Fibroblast of lung (primary cell): ENCODE results near the gene ING1. TPM values are rescaled to one million over a fixed set of nuclear protein-coding genes. Genes with fewer than 3 reads are reported as not detected.

Experiments
- DNase-seq, 2 donors: peaks; one replicate each; pipeline versions ENCODE4 v3.0.0 to v3.0.0-alpha.2; 2010; ENCODE audit warnings: low read depth in 2 of 2
- H2AFZ ChIP-seq: 2 replicates; pipeline ENCODE4 v1.5.1; 2012; ENCODE audit warnings: low read length, control low read depth, inconsistent platforms
- H3K27ac ChIP-seq: 2 replicates; pipeline ENCODE4 v1.5.1; 2011; ENCODE audit warnings: low read length, control low read depth; ENCODE audit not compliant: insufficient read depth
- H3K27me3 ChIP-seq: 2 replicates; pipeline ENCODE4 v1.5.1; 2011; ENCODE audit warnings: mild to moderate bottlenecking, low read length; ENCODE audit not compliant: control insufficient read depth, insufficient read depth
- H3K36me3 ChIP-seq: 2 replicates; pipeline ENCODE4 v1.5.1; 2011; ENCODE audit warnings: low read length; ENCODE audit not compliant: control insufficient read depth, insufficient read depth
- H3K4me1 ChIP-seq: 2 replicates; pipeline ENCODE4 v1.5.1; 2011; ENCODE audit warnings: low read length; ENCODE audit not compliant: control insufficient read depth, insufficient read depth; ENCODE audit errors: extremely low read depth
- H3K4me2 ChIP-seq: 2 replicates; pipeline ENCODE4 v1.5.1; 2011; ENCODE audit warnings: low read length, control low read depth; ENCODE audit not compliant: insufficient read depth; ENCODE audit errors: extremely low read depth
- H3K4me3 ChIP-seq, 4 experiments: fragments of 200-600 bp in 1 of 4; sonication (generic) in 1 of 4; replicated peaks in 1 of 4; 2 replicates each; pipeline ENCODE4 v1.5.1; 2011 to 2016; ENCODE audit warnings: low read length in 4 of 4, low read depth in 3 of 4, mild to moderate bottlenecking in 3 of 4, control low read depth in 2 of 4, inconsistent platforms in 1 of 4, mixed read lengths in 1 of 4; ENCODE audit not compliant: insufficient read depth in 1 of 4; ENCODE audit errors: control extremely low read depth in 1 of 4
- H3K79me2 ChIP-seq: 2 replicates; pipeline ENCODE4 v1.5.1; 2012; ENCODE audit warnings: mild to moderate bottlenecking, low read length, inconsistent platforms; ENCODE audit not compliant: control insufficient read depth, insufficient read depth
- H3K9ac ChIP-seq: 2 replicates; pipeline ENCODE4 v1.5.1; 2011; ENCODE audit warnings: mild to moderate bottlenecking, low read length, control low read depth; ENCODE audit not compliant: insufficient read depth
- H3K9me3 ChIP-seq: 2 replicates; pipeline ENCODE4 v1.5.1; 2012; ENCODE audit warnings: low read depth, low read length; ENCODE audit not compliant: control insufficient read depth, insufficient read depth
- H4K20me1 ChIP-seq: 2 replicates; pipeline ENCODE4 v1.5.1; 2011; ENCODE audit warnings: low read length; ENCODE audit not compliant: control insufficient read depth, insufficient read depth; ENCODE audit errors: extremely low read depth
- EZH2 ChIP-seq: IDR thresholded peaks from 2 replicates; pipeline ENCODE4 v1.5.1; 2012; ENCODE audit warnings: low read length, control low read depth, mild to moderate bottlenecking; ENCODE audit errors: missing control alignments
- polyA plus RNA-seq, 2 donors: library from polyadenylated mRNA; depleted of rRNA in 1 of 2; stranded (reverse) in 1 of 2; unstranded in 1 of 2; fragments of >200 nt; gene quantifications; 2 replicates each; pipeline ENCODE4 v1.2.1, GENCODE V29; 2011 to 2012; ENCODE audit warnings: missing spikeins in 1 of 2
- total RNA-seq: library from RNA; depleted of rRNA; stranded (reverse); fragments of >200 nt; gene quantifications from 2 replicates; pipeline ENCODE4 v1.2.1, GENCODE V29; 2014
- TF ChIP-seq, protein P1 (sequence below), 2 donors: IDR thresholded peaks in 1 of 2; conservative IDR thresholded peaks in 1 of 2; 1 replicate in 1 of 2; 2 replicates in 1 of 2; pipeline ENCODE4 v1.5.1; 2011 to 2012; ENCODE audit warnings: low read length in 2 of 2, control low read depth in 1 of 2, inconsistent platforms in 1 of 2, low read depth in 1 of 2, mild to moderate bottlenecking in 1 of 2

ING1 gene
- total and polyA plus RNA-seq, 2 donors (not counting 1 experiment from before 2014, with no cell fraction given) = 7.9 to 13.0 TPM

DNA sequence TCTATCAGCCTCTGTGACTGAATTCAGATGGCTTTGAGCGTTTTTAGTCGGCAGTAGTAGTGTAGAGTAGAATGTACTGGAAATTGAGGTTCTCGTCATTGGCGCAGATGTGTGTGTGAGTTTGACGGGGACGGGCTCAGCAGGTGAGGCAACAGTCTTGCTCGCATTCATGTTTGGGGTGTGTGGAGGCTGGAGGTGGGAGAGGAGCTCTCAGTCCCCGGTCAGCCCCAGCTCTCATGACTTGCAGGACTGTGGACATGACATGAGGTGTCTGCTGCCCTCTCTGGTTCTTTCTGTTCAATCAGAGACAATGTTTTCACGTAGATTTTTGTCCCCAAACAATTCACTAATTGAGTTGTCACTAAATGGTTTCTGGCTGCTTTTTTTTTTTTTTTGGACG is 57.2 kb downstream of the ING1 start:
- no peak overlapping the region for H2AFZ ChIP-seq
- no peak overlapping the region for H3K4me2 ChIP-seq
- no peak overlapping the region for H3K4me3 ChIP-seq
- no peak overlapping the region for H3K27ac ChIP-seq
- H4K20me1 ChIP-seq = no peaks in the 10 kb centered on the region
- no peaks in the 10 kb centered on the region for H3K9me3 ChIP-seq
- H3K79me2 ChIP-seq = no peaks in the 10 kb centered on the region
- no peaks in the 10 kb centered on the region for H3K4me1 ChIP-seq
- no peak overlapping the region for H3K9ac ChIP-seq
- H3K36me3 ChIP-seq = no peaks in the 10 kb centered on the region
- H3K27me3 ChIP-seq = peaks cover 2% of the 10 kb centered on the region
- no peak for DNase-seq
- TF ChIP-seq EZH2 = no peak
- TF ChIP-seq, protein P1, sequence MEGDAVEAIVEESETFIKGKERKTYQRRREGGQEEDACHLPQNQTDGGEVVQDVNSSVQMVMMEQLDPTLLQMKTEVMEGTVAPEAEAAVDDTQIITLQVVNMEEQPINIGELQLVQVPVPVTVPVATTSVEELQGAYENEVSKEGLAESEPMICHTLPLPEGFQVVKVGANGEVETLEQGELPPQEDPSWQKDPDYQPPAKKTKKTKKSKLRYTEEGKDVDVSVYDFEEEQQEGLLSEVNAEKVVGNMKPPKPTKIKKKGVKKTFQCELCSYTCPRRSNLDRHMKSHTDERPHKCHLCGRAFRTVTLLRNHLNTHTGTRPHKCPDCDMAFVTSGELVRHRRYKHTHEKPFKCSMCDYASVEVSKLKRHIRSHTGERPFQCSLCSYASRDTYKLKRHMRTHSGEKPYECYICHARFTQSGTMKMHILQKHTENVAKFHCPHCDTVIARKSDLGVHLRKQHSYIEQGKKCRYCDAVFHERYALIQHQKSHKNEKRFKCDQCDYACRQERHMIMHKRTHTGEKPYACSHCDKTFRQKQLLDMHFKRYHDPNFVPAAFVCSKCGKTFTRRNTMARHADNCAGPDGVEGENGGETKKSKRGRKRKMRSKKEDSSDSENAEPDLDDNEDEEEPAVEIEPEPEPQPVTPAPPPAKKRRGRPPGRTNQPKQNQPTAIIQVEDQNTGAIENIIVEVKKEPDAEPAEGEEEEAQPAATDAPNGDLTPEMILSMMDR (conservative IDR thresholded peaks at IDR 0.05 in 1 of 2, IDR thresholded peaks at IDR 0.05 in 1 of 2; ENCODE audit: low read depth in 1 of 2, low read length in 2 of 2) = no peak

DNA sequence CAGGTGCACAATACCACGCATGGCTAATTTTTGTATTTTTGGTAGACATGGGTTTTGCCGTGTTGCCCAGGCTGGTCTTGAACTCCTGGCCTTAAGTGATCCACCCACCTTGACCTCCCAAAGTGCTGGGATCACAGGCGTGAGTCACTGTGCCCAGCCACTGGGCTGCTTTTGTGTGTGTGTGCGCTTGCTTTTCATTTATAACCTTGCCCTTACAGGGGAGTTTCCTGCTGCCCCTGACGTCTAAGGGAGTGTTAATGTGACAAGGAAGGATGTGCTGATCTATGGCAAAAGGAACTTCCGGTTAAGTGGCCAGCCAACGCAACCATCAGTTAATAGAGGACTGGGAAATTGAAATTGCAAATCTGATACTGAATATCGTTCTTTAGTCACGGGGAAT is 57.7 kb downstream of the ING1 start:
- H3K9ac ChIP-seq = no peak overlapping the region
- no peaks in the 10 kb centered on the region for H3K79me2 ChIP-seq
- H3K4me1 ChIP-seq = no peaks in the 10 kb centered on the region
- no peaks in the 10 kb centered on the region for H4K20me1 ChIP-seq
- H3K27ac ChIP-seq = no peak overlapping the region
- no peak overlapping the region for H2AFZ ChIP-seq
- TF ChIP-seq, protein P1 (conservative IDR thresholded peaks at IDR 0.05 in 1 of 2, IDR thresholded peaks at IDR 0.05 in 1 of 2; ENCODE audit: low read depth in 1 of 2, low read length in 2 of 2) = no peak
- TF ChIP-seq EZH2 = no peak
- no peak overlapping the region for H3K4me2 ChIP-seq
- no peaks in the 10 kb centered on the region for H3K36me3 ChIP-seq
- H3K9me3 ChIP-seq = no peaks in the 10 kb centered on the region
- peaks cover under 1% of the 10 kb centered on the region for H3K27me3 ChIP-seq
- H3K4me3 ChIP-seq = no peak overlapping the region
- no peak for DNase-seq

DNA sequence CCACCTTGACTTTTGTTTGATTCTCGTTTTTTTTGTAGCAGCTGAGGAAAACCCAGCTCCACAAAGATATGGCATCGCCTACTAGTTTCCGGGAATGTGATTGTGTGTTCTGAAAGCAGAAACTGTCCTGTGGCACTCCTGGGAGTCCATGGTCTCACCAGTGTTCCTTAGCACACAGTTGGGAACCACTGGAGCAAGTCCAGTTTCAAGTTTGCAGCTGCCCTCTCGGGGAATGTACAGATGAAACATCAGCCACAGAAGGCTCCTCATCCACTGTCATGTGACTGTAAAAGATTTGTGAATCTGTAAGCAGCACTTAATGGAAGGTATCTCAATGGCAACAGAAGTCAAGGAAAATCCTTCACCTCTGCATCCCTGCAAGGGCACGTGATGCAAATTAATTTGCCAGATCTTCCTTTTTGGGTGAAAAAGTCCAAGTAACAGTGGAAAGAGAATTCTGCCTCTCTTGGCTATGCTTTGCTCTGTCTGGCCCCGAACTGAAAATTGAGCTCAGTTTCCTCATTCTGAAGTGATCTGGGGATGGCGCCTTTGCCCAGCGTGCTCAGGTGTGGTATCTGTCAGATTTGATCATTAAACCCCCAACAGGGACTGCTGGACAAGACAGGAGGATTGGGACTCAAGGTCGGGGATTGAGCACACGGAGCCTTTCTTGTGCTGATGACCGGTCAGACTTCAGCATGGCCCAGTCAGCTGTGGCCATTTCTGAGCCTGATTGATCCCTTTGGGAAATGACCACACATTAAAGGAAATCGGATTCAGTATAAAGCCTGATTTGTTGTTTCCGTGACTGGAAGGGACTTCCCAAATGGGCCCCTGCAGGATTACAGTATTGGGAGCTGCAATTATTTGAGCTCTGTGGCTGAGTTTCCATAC is 58.8 kb downstream of the ING1 start:
- Histone ChIP-seq H3K4me1 (no peaks in the 10 kb centered on the region), H3K4me2 (no peak overlapping the region), H3K27ac (no peak overlapping the region), H2AFZ (no peak overlapping the region), H3K9ac (no peak overlapping the region), H3K9me3 (no peaks in the 10 kb centered on the region), H3K27me3 (no peaks in the 10 kb centered on the region), H4K20me1 (no peaks in the 10 kb centered on the region), H3K36me3 (no peaks in the 10 kb centered on the region), H3K4me3 (no peak overlapping the region), H3K79me2 (no peaks in the 10 kb centered on the region)
- no peak for TF ChIP-seq EZH2
- TF ChIP-seq, protein P1 (conservative IDR thresholded peaks at IDR 0.05 in 1 of 2, IDR thresholded peaks at IDR 0.05 in 1 of 2; ENCODE audit: low read depth in 1 of 2, low read length in 2 of 2) = no peak
- DNase-seq = no peak

Other genes starting within 250 kb of the ING1 start
- gene RAB20, start 152.0 kb upstream of the ING1 start, total RNA-seq = 3.5 and 5.6 TPM in 2 replicates
- 1.3 and 4.3 TPM in 2 replicates for gene RAB20, start 152.0 kb upstream of the ING1 start, polyA plus RNA-seq
- 22.3 and 34.0 TPM in 2 replicates for gene NAXD, start 98.2 kb upstream of the ING1 start, total RNA-seq
- gene NAXD, start 98.2 kb upstream of the ING1 start, polyA plus RNA-seq = 22.4 and 22.8 TPM in 2 replicates
- 123 and 127 TPM in 2 replicates for gene CARS2, start 7.6 kb upstream of the ING1 start, total RNA-seq
- gene CARS2, start 7.6 kb upstream of the ING1 start, polyA plus RNA-seq = 55.5 and 64.7 TPM in 2 replicates
- gene ANKRD10, start 201.4 kb downstream of the ING1 start, total RNA-seq = 106 and 130 TPM in 2 replicates
- gene ANKRD10, start 201.4 kb downstream of the ING1 start, polyA plus RNA-seq = 25.5 and 29.5 TPM in 2 replicates